Right lobe of liver (tissue), 4 donors: ENCODE results near the gene MAP3K14.

Source experiments
- CTCF ChIP-seq, 4 donors: fragments of 200-600 bp in 3 of 4; fragments of 450-650 bp in 1 of 4; IDR thresholded peaks; one replicate each; pipeline versions ENCODE4 v1.5.1 to v1.8.0; 2016 to 2022; ENCODE audit warnings: antibody characterized with exemption in 4 of 4, mild to moderate bottlenecking in 2 of 4
- POLR2A ChIP-seq: fragments of 450-650 bp; IDR thresholded peaks from one replicate; pipeline ENCODE4 v1.6.1; 2017; ENCODE audit warnings: antibody characterized with exemption, mild to moderate bottlenecking
- donor health status: DM: no; HTN: no; CAD: no.
- donor health status: DM: no; HTN: no; CAD: no.
- donor health status: DM: no; HTN: yes; CAD: no.

GRCh38 chr17:45241328-45242028, 75.3 kb downstream of the MAP3K14 start:
- TF ChIP-seq CTCF (IDR thresholded peaks at IDR 0.05) (no peak), POLR2A (no peak)
